GM12801 (cell line): ENCODE data around the gene RNF115.

Experiments
- CTCF ChIP-seq: IDR thresholded peaks from one replicate; pipeline ENCODE4 v1.5.1; 2011; ENCODE audit warnings: control low read depth; ENCODE audit not compliant: insufficient read length; ENCODE audit errors: extremely low read depth

The RNF115 gene

GRCh38 chr1:145823565-145824498 is at the start of gene RNF115, which contains the start of gene POLR3C:
Gene RNF115, minus strand, starts transcription at chr1:145824095. Its CDS starts 222 bp downstream, at chr1:145823873.
Gene POLR3C, plus strand, starts transcription at chr1:145824200. Its CDS starts 1,577 bp downstream, at chr1:145825777.
- TF ChIP-seq CTCF, result no peak

- no peak for TF ChIP-seq CTCF
Measured at GRCh38 chr1:145871994-145872924, 48.4 kb upstream of the RNF115 start.

- TF ChIP-seq CTCF, result no peak
Measured at GRCh38 chr1:145868232-145868631, 44.3 kb upstream of the RNF115 start.

GRCh38 chr1:145863282-145864018 is 39.6 kb upstream of the RNF115 start:
- no peak for TF ChIP-seq CTCF

GRCh38 chr1:145859491-145860023 is 35.7 kb upstream of the RNF115 start:
- no peak for TF ChIP-seq CTCF

- TF ChIP-seq CTCF, result no peak
Measured at GRCh38 chr1:145858901-145859490, 35.1 kb upstream of the RNF115 start, which contains the start of gene PIAS3. Gene PIAS3, minus strand, starts transcription at chr1:145859081. Its CDS starts 91 bp downstream, at chr1:145858990.
